ENCODE results near the gene ADAP1. TPM values are rescaled to one million over a fixed set of nuclear protein-coding genes. Genes with fewer than 3 reads are reported as not detected.
A peak's percentile ranks its signal among the peaks of the same experiment; 100 is the strongest.

Gene ADAP1
- total and polyA plus RNA-seq, 2 of the 13 experiments (the other 11 are each of a cell fraction or from before 2014, with no cell fraction given): 10.5 to 24.6 TPM

DNA sequence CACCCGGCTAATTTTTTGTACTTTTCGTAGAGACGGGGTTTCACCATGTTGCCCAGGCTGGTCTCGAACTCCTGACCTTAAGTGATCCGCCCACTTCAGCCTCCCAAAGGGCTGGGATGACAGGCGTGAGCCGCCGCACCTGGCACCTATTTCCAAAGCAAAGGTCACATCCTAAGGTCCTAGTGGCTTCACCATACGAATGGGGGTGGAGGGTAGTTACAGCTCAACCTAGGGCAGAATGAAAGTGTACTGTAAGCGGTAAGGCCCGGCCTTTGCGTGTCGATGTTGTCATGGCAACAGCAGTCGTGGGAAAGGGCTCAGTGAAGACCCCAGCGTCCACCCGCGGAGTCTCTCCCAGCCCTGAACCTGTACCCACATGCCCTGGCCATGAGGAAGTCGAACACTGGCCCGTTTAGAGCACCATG, 22.4 kb upstream of the ADAP1 start (continued):
- TF ChIP-seq, protein P1, sequence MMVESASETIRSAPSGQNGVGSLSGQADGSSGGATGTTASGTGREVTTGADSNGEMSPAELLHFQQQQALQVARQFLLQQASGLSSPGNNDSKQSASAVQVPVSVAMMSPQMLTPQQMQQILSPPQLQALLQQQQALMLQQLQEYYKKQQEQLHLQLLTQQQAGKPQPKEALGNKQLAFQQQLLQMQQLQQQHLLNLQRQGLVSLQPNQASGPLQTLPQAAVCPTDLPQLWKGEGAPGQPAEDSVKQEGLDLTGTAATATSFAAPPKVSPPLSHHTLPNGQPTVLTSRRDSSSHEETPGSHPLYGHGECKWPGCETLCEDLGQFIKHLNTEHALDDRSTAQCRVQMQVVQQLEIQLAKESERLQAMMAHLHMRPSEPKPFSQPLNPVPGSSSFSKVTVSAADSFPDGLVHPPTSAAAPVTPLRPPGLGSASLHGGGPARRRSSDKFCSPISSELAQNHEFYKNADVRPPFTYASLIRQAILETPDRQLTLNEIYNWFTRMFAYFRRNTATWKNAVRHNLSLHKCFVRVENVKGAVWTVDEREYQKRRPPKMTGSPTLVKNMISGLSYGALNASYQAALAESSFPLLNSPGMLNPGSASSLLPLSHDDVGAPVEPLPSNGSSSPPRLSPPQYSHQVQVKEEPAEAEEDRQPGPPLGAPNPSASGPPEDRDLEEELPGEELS (CRISPR knock-in tag; IDR thresholded peaks at IDR 0.05): no peak
- no peak for TF ChIP-seq PRMT3 (CRISPR knock-in tag; IDR thresholded peaks at IDR 0.05; ENCODE audit: borderline replicate concordance, low read depth)
- TF ChIP-seq, protein P2, sequence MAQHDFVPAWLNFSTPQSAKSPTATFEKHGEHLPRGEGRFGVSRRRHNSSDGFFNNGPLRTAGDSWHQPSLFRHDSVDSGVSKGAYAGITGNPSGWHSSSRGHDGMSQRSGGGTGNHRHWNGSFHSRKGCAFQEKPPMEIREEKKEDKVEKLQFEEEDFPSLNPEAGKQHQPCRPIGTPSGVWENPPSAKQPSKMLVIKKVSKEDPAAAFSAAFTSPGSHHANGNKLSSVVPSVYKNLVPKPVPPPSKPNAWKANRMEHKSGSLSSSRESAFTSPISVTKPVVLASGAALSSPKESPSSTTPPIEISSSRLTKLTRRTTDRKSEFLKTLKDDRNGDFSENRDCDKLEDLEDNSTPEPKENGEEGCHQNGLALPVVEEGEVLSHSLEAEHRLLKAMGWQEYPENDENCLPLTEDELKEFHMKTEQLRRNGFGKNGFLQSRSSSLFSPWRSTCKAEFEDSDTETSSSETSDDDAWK (CRISPR knock-in tag; IDR thresholded peaks at IDR 0.05): no peak
- TF ChIP-seq CBX1 (IDR thresholded peaks at IDR 0.05; ENCODE audit: low read depth): no peak
- 0 out of 2 replicates have a peak, but pooled peaks have one; percentile 3 for TF ChIP-seq KDM4B (CRISPR knock-in tag; IDR thresholded peaks at IDR 0.05)
- no peak for TF ChIP-seq MEF2D (CRISPR knock-in tag; IDR thresholded peaks at IDR 0.05)
- TF ChIP-seq SNAPC2 (CRISPR knock-in tag; IDR thresholded peaks at IDR 0.05): no peak
- TF ChIP-seq ZBTB21 (CRISPR knock-in tag; IDR thresholded peaks at IDR 0.05): no peak
- no peak for TF ChIP-seq ZNF724P (CRISPR knock-in tag; IDR thresholded peaks at IDR 0.05; ENCODE audit: borderline replicate concordance)
- 0 out of 2 replicates have a peak, but pooled peaks have one; percentile 49 for TF ChIP-seq ZIK1 (CRISPR knock-in tag; IDR thresholded peaks at IDR 0.05; ENCODE audit: borderline replicate concordance, low read depth)
- TF ChIP-seq SMAD9 (CRISPR knock-in tag; IDR thresholded peaks at IDR 0.05): no peak
- TF ChIP-seq ZNF749 (CRISPR knock-in tag; IDR thresholded peaks at IDR 0.05; ENCODE audit: borderline replicate concordance): no peak
- TF ChIP-seq ZNF746 (CRISPR knock-in tag; IDR thresholded peaks at IDR 0.05): no peak
- TF ChIP-seq ZNF44 (CRISPR knock-in tag; IDR thresholded peaks at IDR 0.05): 0 out of 2 replicates have a peak, but pooled peaks have one; percentile 1
- TF ChIP-seq, protein P3, sequence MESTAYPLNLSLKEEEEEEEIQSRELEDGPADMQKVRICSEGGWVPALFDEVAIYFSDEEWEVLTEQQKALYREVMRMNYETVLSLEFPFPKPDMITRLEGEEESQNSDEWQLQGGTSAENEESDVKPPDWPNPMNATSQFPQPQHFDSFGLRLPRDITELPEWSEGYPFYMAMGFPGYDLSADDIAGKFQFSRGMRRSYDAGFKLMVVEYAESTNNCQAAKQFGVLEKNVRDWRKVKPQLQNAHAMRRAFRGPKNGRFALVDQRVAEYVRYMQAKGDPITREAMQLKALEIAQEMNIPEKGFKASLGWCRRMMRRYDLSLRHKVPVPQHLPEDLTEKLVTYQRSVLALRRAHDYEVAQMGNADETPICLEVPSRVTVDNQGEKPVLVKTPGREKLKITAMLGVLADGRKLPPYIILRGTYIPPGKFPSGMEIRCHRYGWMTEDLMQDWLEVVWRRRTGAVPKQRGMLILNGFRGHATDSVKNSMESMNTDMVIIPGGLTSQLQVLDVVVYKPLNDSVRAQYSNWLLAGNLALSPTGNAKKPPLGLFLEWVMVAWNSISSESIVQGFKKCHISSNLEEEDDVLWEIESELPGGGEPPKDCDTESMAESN (CRISPR knock-in tag; conservative IDR thresholded peaks at IDR 0.05): no peak
- TF ChIP-seq ZNF530 (CRISPR knock-in tag; IDR thresholded peaks at IDR 0.05; ENCODE audit: low read depth): no peak
- TF ChIP-seq RFX3 (CRISPR knock-in tag; IDR thresholded peaks at IDR 0.05): peak; percentile 83
- TF ChIP-seq ZNF24 (IDR thresholded peaks at IDR 0.05): no peak
- no peak for TF ChIP-seq ZNF644 (CRISPR knock-in tag; IDR thresholded peaks at IDR 0.05; ENCODE audit: low read depth)
- no peak for TF ChIP-seq ZMYM4 (CRISPR knock-in tag; IDR thresholded peaks at IDR 0.05)
- no peak for TF ChIP-seq ZNF619 (CRISPR knock-in tag; IDR thresholded peaks at IDR 0.05)
- no peak for TF ChIP-seq ZFP62 (CRISPR knock-in tag; IDR thresholded peaks at IDR 0.05)
- no peak for TF ChIP-seq MTF2 (CRISPR knock-in tag; IDR thresholded peaks at IDR 0.05; ENCODE audit: borderline replicate concordance)
- TF ChIP-seq, protein P4, sequence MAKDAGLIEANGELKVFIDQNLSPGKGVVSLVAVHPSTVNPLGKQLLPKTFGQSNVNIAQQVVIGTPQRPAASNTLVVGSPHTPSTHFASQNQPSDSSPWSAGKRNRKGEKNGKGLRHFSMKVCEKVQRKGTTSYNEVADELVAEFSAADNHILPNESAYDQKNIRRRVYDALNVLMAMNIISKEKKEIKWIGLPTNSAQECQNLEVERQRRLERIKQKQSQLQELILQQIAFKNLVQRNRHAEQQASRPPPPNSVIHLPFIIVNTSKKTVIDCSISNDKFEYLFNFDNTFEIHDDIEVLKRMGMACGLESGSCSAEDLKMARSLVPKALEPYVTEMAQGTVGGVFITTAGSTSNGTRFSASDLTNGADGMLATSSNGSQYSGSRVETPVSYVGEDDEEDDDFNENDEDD (CRISPR knock-in tag; IDR thresholded peaks at IDR 0.05; ENCODE audit: borderline replicate concordance): no peak
- TF ChIP-seq, protein P5, sequence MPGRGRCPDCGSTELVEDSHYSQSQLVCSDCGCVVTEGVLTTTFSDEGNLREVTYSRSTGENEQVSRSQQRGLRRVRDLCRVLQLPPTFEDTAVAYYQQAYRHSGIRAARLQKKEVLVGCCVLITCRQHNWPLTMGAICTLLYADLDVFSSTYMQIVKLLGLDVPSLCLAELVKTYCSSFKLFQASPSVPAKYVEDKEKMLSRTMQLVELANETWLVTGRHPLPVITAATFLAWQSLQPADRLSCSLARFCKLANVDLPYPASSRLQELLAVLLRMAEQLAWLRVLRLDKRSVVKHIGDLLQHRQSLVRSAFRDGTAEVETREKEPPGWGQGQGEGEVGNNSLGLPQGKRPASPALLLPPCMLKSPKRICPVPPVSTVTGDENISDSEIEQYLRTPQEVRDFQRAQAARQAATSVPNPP (CRISPR knock-in tag; IDR thresholded peaks at IDR 0.05): no peak
- TF ChIP-seq ZNF33A (CRISPR knock-in tag; IDR thresholded peaks at IDR 0.05; ENCODE audit: borderline replicate concordance): no peak
